AG08396 (cell line): ENCODE measurements around the gene PTPRN2.
"Not testable (repeated sequence)": the region's sequence is repeated elsewhere in the genome, so short reads cannot be mapped to it uniquely, and the experiment has no call there.

Experiments used
- DNase-seq: peaks from one replicate; pipeline ENCODE4 v3.0.0; 2012; ENCODE audit warnings: low spot score, mixed read lengths

Gene PTPRN2

GRCh38 chr7:158299607-158300006 is 288.0 kb downstream of the PTPRN2 start:
- DNase-seq = no peak

- no peak for DNase-seq
These were observed 290.9 kb downstream of the PTPRN2 start for GRCh38 chr7:158296798-158297104.

GRCh38 chr7:158295966-158296797 is 291.4 kb downstream of the PTPRN2 start:
- no peak for DNase-seq

GRCh38 chr7:158294468-158295215 is 293.0 kb downstream of the PTPRN2 start:
- DNase-seq = not testable (repeated sequence)

GRCh38 chr7:158292948-158293347 is 294.7 kb downstream of the PTPRN2 start:
- DNase-seq = no peak

- no peak for DNase-seq
These were observed 295.6 kb downstream of the PTPRN2 start for GRCh38 chr7:158291998-158292397.

GRCh38 chr7:158289761-158290523 is 297.7 kb downstream of the PTPRN2 start:
- DNase-seq = no peak

GRCh38 chr7:158289231-158289630 is 298.4 kb downstream of the PTPRN2 start:
- no peak for DNase-seq

- no peak for DNase-seq
These were observed 301.4 kb downstream of the PTPRN2 start for GRCh38 chr7:158286210-158286609.

- DNase-seq = no peak
These were observed 302.2 kb downstream of the PTPRN2 start for GRCh38 chr7:158285383-158285770.

- no peak for DNase-seq
These were observed 302.8 kb downstream of the PTPRN2 start for GRCh38 chr7:158284617-158285382.

- no peak for DNase-seq
These were observed 303.5 kb downstream of the PTPRN2 start for GRCh38 chr7:158284121-158284520.

GRCh38 chr7:158283016-158283974 is 304.3 kb downstream of the PTPRN2 start:
- no peak for DNase-seq

GRCh38 chr7:158282461-158283001 is 305.1 kb downstream of the PTPRN2 start:
- DNase-seq = no peak

- DNase-seq = no peak
These were observed 306.2 kb downstream of the PTPRN2 start for GRCh38 chr7:158281441-158281840.

- no peak for DNase-seq
These were observed 307.0 kb downstream of the PTPRN2 start for GRCh38 chr7:158280448-158281144.

GRCh38 chr7:158279539-158280447 is 307.8 kb downstream of the PTPRN2 start:
- DNase-seq = no peak

GRCh38 chr7:158278745-158279320 is 308.8 kb downstream of the PTPRN2 start:
- DNase-seq = no peak
